Parathyroid adenoma (tissue), 2 donors: Measurements from ENCODE around the gene UQCC2.

Experiments
- H2AFZ ChIP-seq: fragments of 300-600 bp; sonication (generic); one replicate; pipeline ENCODE4 v1.7.0; 2017; ENCODE audit warnings: antibody characterized with exemption, mild to moderate bottlenecking
- H3K27ac ChIP-seq: fragments of 300-600 bp; sonication (generic); one replicate; pipeline ENCODE4 v1.7.0; 2017
- H3K27me3 ChIP-seq: fragments of 300-600 bp; sonication (generic); one replicate; pipeline ENCODE4 v1.7.0; 2017; ENCODE audit warnings: low read length; ENCODE audit not compliant: control insufficient read depth, insufficient read depth
- H3K36me3 ChIP-seq: fragments of 300-600 bp; sonication (generic); one replicate; pipeline ENCODE4 v1.7.0; 2017; ENCODE audit warnings: low read length; ENCODE audit not compliant: control insufficient read depth, insufficient read depth
- H3K4me1 ChIP-seq: fragments of 300-600 bp; sonication (generic); one replicate; pipeline ENCODE4 v1.7.0; 2017; ENCODE audit warnings: control low read depth
- H3K4me2 ChIP-seq: fragments of 300-600 bp; sonication (generic); one replicate; pipeline ENCODE4 v1.7.0; 2017; ENCODE audit warnings: low read length
- H3K4me3 ChIP-seq: fragments of 300-600 bp; sonication (generic); one replicate; pipeline ENCODE4 v1.7.0; 2017; ENCODE audit warnings: low read depth, low read length
- H3K79me2 ChIP-seq: fragments of 300-600 bp; sonication (generic); one replicate; pipeline ENCODE4 v1.7.0; 2017; ENCODE audit warnings: control low read depth
- H3K9ac ChIP-seq: fragments of 300-600 bp; sonication (generic); one replicate; pipeline ENCODE4 v1.7.0; 2017; ENCODE audit warnings: mild to moderate bottlenecking
- H3K9me3 ChIP-seq: fragments of 300-600 bp; sonication (generic); one replicate; pipeline ENCODE4 v1.7.0; 2017; ENCODE audit warnings: low read length; ENCODE audit not compliant: control insufficient read depth
- TF ChIP-seq, protein P1 (sequence below): fragments of 300-600 bp; sonication (generic); IDR thresholded peaks from one replicate; pipeline ENCODE4 v1.7.0; 2017; ENCODE audit warnings: antibody characterized with exemption, mild to moderate bottlenecking
- donor health status: primary hyperparathyroidism.

UQCC2 gene

DNA sequence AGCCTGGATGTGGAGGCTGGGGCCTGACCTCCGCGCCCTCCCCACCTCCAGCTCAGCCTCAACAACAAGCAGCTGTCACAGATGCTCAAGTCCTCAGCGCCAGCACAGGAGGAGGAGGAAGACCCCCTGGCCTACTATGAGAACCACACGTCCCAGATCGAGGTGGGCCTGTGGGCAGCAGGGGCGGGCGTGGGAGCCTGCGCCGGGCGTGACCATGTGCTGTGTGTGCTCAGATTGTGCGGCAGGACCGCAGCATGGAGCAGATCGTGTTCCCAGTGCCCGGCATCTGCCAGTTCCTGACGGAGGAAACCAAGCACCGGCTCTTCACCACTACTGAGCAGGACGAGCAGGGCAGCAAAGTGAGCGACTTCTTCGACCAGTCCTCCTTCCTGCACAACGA is 23.5 kb downstream of the UQCC2 start:
- H3K27me3 ChIP-seq = no peaks in the 10 kb centered on the region
- H3K27ac ChIP-seq = no peak overlapping the region
- no peaks in the 10 kb centered on the region for H3K4me1 ChIP-seq
- TF ChIP-seq, protein P1, sequence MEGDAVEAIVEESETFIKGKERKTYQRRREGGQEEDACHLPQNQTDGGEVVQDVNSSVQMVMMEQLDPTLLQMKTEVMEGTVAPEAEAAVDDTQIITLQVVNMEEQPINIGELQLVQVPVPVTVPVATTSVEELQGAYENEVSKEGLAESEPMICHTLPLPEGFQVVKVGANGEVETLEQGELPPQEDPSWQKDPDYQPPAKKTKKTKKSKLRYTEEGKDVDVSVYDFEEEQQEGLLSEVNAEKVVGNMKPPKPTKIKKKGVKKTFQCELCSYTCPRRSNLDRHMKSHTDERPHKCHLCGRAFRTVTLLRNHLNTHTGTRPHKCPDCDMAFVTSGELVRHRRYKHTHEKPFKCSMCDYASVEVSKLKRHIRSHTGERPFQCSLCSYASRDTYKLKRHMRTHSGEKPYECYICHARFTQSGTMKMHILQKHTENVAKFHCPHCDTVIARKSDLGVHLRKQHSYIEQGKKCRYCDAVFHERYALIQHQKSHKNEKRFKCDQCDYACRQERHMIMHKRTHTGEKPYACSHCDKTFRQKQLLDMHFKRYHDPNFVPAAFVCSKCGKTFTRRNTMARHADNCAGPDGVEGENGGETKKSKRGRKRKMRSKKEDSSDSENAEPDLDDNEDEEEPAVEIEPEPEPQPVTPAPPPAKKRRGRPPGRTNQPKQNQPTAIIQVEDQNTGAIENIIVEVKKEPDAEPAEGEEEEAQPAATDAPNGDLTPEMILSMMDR = no peak
- no peak overlapping the region for H3K4me2 ChIP-seq
- H3K9me3 ChIP-seq = no peaks in the 10 kb centered on the region
- no peaks in the 10 kb centered on the region for H3K36me3 ChIP-seq
- no peaks in the 10 kb centered on the region for H3K79me2 ChIP-seq
- no peak overlapping the region for H3K4me3 ChIP-seq
- no peak overlapping the region for H2AFZ ChIP-seq
- no peak overlapping the region for H3K9ac ChIP-seq

DNA sequence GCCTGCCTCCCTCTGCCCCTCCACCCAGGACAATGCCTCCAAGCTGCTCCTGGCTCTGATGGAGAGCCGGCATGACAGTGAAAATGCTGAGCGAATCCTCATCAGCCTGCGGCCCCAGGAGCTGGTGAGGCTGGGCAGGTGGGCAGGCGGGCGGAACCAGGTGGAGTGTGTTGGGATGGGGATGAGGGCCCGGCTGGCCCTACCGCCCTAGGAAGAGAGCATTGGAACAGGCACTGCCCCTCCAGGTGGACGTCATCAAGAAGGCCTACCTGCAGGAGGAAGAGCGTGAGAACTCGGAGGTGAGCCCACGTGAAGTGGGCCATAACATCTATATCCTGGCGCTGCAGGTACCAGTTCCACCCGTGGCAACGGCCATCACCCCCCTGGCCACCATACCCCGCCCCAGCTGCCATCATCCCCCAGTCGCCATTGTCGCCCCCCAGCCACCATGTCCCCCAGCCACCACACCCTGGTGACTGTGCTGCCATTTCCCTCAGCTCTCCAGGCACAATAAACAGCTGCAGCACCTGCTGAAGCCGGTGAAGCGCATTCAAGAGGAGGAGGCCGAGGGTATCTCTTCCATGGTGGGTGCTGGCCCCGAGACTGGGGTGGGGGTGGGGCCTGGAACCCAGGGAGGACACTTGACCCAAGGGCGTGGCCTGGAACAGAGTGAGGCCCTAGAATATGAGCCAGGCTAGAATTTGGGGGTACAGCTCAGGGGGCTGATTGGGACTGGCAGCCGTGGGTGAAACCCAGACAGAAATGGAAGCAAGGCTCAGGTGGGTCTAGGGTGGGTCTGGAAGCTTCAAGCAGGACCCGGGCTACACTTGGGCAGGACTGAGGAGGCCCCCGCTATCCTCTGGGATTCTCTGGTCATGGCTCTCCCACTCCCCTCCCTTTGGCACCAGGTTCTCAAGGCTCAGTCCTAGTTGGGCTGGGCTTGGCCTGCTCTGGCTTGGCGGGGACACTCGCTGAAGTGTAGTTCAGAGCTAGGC is 24.2 kb downstream of the UQCC2 start:
- TF ChIP-seq, protein P1 = no peak
- no peaks in the 10 kb centered on the region for H3K79me2 ChIP-seq
- no peaks in the 10 kb centered on the region for H3K36me3 ChIP-seq
- no peak overlapping the region for H2AFZ ChIP-seq
- H3K27ac ChIP-seq = no peak overlapping the region
- no peak overlapping the region for H3K9ac ChIP-seq
- no peaks in the 10 kb centered on the region for H3K27me3 ChIP-seq
- no peak overlapping the region for H3K4me2 ChIP-seq
- no peak overlapping the region for H3K4me3 ChIP-seq
- no peaks in the 10 kb centered on the region for H3K4me1 ChIP-seq
- no peaks in the 10 kb centered on the region for H3K9me3 ChIP-seq

DNA sequence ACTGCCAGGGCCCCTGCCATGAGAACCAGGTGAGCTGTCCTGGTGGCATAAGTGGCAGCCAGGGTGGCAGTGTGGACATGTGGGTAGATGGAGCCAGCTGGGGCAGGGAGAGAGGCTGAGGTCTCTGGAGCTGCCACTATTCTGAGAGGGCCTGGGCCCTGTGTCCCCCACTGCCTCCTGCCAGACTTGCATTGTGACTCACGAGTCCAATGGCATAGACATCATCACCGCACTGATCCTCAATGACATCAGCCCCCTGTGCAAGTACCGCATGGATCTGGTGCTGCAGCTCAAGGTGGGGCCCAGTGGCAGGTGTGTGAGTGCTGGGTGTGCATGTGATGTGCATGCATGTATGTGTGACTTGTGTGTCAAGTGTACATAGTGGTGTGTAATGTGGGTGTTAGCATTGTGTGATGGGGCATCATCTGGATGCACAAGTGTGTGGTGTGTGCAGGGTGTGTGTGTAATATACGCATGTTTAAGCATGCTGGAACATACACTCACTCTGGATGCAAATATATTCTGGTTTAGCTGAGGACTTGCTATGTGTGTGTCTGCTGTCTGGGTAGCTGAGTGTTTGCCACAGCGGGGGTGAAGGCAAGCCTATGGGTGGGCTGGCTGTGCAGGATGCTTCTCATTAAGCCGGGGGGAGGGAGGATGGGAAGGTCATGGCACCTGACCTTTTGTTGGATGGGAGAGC is 25.1 kb downstream of the UQCC2 start:
- Histone ChIP-seq H3K79me2 (no peaks in the 10 kb centered on the region), H3K27ac (no peak overlapping the region), H3K27me3 (no peaks in the 10 kb centered on the region), H3K4me3 (no peak overlapping the region), H3K36me3 (no peaks in the 10 kb centered on the region), H3K9me3 (no peaks in the 10 kb centered on the region), H2AFZ (no peak overlapping the region), H3K4me2 (no peak overlapping the region), H3K4me1 (no peaks in the 10 kb centered on the region), H3K9ac (no peak overlapping the region)
- TF ChIP-seq, protein P1 = no peak

DNA sequence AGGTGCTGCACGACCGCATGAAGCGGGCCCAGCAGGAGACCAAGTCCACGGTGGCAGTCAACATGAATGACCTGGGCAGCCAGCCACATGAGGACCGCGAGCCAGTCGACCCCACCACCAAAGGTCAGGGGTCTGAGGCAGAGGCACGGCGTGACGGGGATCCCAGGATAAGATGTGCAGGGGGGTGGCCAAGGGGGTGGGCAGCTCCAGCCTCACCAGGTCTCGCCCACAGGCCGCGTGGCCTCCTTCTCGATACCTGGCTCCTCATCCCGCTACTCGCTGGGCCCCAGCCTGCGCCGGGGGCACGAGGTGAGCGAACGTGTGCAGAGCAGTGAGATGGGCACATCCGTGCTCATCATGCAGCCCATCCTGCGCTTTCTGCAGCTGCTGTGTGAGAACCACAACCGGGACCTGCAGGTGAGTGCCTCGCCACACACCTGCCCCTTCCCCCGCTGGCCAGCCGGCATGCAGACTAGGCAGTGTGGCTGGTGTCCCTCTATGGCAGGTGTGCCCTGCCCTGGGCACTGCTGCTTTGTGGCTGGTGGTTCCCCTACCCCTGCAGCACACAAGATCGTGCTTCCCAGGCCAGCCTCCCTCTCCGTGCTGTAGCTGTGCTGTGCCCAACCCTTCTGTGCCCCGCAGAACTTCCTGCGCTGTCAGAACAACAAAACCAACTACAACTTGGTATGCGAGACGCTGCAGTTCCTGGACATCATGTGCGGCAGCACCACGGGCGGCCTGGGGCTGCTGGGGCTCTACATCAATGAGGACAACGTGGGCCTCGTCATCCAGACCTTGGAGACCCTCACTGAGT is 25.9 kb downstream of the UQCC2 start:
- H3K27ac ChIP-seq = no peak overlapping the region
- TF ChIP-seq, protein P1 = no peak
- no peaks in the 10 kb centered on the region for H3K9me3 ChIP-seq
- no peaks in the 10 kb centered on the region for H3K36me3 ChIP-seq
- no peak overlapping the region for H2AFZ ChIP-seq
- H3K4me2 ChIP-seq = no peak overlapping the region
- no peak overlapping the region for H3K9ac ChIP-seq
- H3K27me3 ChIP-seq = no peaks in the 10 kb centered on the region
- no peaks in the 10 kb centered on the region for H3K4me1 ChIP-seq
- no peak overlapping the region for H3K4me3 ChIP-seq
- H3K79me2 ChIP-seq = no peaks in the 10 kb centered on the region
